SJSA1 (cell line): ENCODE measurements around the gene KDM8. TPM values are rescaled to one million over a fixed set of nuclear protein-coding genes. Genes with fewer than 3 reads are reported as not detected.
"Not testable (repeated sequence)": the region's sequence is repeated elsewhere in the genome, so short reads cannot be mapped to it uniquely, and the experiment has no call there.

ENCODE experiments used
- DNase-seq, 2 experiments: peaks; one replicate each; pipeline ENCODE4 v3.0.0-alpha.2; 2015 to 2020; ENCODE audit warnings: low spot score in 2 of 2, low read depth in 1 of 2
- H3K27ac ChIP-seq: fragments of 250-450 bp; sonication (Bioruptor Pico); 2 replicates; pipeline ENCODE4 v1.5.1; 2020; ENCODE audit warnings: mild to moderate bottlenecking, moderate library complexity
- H3K27me3 ChIP-seq: fragments of 250-450 bp; sonication (Bioruptor Pico); replicated peaks from 2 replicates; pipeline ENCODE4 v1.5.1; 2020; ENCODE audit warnings: mild to moderate bottlenecking, moderate library complexity
- H3K36me3 ChIP-seq: fragments of 250-450 bp; sonication (Bioruptor Pico); 2 replicates; pipeline ENCODE4 v1.5.1; 2020; ENCODE audit warnings: mild to moderate bottlenecking
- H3K4me1 ChIP-seq: fragments of 250-450 bp; sonication (Bioruptor Pico); replicated peaks from 2 replicates; pipeline ENCODE4 v1.6.1; 2021; ENCODE audit warnings: mild to moderate bottlenecking
- H3K4me3 ChIP-seq: fragments of 250-450 bp; sonication (Bioruptor Pico); 2 replicates; pipeline ENCODE4 v1.5.1; 2020; ENCODE audit warnings: mild to moderate bottlenecking
- H3K9me3 ChIP-seq: fragments of 250-450 bp; sonication (Bioruptor Pico); replicated peaks from 2 replicates; pipeline ENCODE4 v1.5.1; 2020; ENCODE audit warnings: mild to moderate bottlenecking
- total RNA-seq: library from RNA; depleted of rRNA; stranded (reverse); fragments of >200 nt; shearing (Covaris generic); gene quantifications from 2 replicates; pipeline ENCODE4 v1.2.3, GENCODE V29; 2014

KDM8 gene
- total RNA-seq, 1 experiment from 2014 or later = 2.5 TPM

DNA sequence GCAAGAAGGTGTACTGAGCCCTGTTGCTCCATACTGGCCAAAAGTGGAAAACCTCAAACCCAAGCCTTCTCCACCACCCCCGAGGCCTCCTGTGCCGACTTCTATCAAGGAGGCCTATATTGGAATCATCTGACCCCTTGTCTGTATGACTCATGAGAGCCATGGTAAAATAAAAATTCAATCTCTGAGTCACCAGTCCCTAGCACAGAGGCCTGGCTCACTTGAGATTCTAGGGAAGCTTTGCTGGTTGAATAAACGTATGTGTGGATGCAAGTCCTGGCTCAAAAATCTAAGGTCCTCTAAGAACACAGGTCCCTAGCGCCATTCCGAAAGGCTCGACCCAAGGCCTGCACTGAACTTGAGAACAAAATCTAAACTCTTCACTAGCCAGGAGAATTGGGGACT, 50.2 kb downstream of the KDM8 start:
- no peak overlapping the region for H3K4me3 ChIP-seq
- no peaks in the 10 kb centered on the region for H3K27me3 ChIP-seq
- H3K9me3 ChIP-seq = no peaks in the 10 kb centered on the region
- H3K4me1 ChIP-seq = peaks cover 21% of the 10 kb centered on the region
- DNase-seq = peak in 1 of 2 experiments; percentile 35
- peaks cover 5% of the 10 kb centered on the region; the same call in 1 of the 2 replicates for H3K36me3 ChIP-seq
- no peak overlapping the region for H3K27ac ChIP-seq

DNA sequence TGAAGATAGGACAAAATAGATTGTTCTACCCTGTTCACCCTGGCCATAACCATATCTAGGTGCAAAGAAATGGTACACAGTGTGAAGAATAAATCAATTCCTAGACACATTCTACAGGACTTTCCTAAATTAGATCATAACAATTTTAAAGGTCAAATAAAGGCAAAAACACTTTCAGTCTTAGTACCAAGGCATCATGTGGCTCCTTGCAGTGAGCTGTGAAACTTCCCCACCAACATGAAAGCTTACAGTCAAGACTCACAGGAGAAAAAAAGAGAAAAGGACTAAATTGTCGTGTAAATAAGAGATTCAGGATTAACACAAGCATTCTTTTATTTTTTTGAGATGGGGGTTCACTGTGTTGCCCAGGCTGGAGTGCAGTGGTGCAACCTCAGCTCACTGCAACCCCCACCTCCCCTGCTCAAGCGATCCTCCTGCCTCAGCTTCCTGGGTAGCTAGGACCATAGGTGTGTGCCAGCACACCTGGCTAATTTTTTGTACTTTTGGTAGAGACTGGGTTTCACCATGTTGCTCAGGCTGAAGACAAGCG, 51.0 kb downstream of the KDM8 start:
- H3K27ac ChIP-seq = no peak overlapping the region
- H3K36me3 ChIP-seq = peaks cover 5% of the 10 kb centered on the region; the same call in 1 of the 2 replicates

GRCh38 chr16:27256861-27257260, 53.5 kb downstream of the KDM8 start:
- Histone ChIP-seq H3K4me3 (no peak overlapping the region), H3K27ac (no peak overlapping the region), H3K4me1 (peaks cover 29% of the 10 kb centered on the region), H3K27me3 (no peaks in the 10 kb centered on the region), H3K36me3 (peaks cover 5% of the 10 kb centered on the region; the same call in 1 of the 2 replicates), H3K9me3 (no peaks in the 10 kb centered on the region)
- no peak for DNase-seq

More for the DNA sequence above, 51.0 kb downstream of the KDM8 start:
- Histone ChIP-seq H3K4me3 (no peak overlapping the region), H3K9me3 (no peaks in the 10 kb centered on the region), H3K27me3 (no peaks in the 10 kb centered on the region), H3K4me1 (peaks cover 29% of the 10 kb centered on the region)
- DNase-seq = no peak

GRCh38 chr16:27257271-27257670, 53.9 kb downstream of the KDM8 start:
- DNase-seq = no peak
- H3K27me3 ChIP-seq = no peaks in the 10 kb centered on the region
- H3K36me3 ChIP-seq = peaks cover 5% of the 10 kb centered on the region; the same call in 1 of the 2 replicates
- H3K4me3 ChIP-seq = no peak overlapping the region
- no peak overlapping the region for H3K27ac ChIP-seq
- peaks cover 29% of the 10 kb centered on the region for H3K4me1 ChIP-seq
- no peaks in the 10 kb centered on the region for H3K9me3 ChIP-seq

DNA sequence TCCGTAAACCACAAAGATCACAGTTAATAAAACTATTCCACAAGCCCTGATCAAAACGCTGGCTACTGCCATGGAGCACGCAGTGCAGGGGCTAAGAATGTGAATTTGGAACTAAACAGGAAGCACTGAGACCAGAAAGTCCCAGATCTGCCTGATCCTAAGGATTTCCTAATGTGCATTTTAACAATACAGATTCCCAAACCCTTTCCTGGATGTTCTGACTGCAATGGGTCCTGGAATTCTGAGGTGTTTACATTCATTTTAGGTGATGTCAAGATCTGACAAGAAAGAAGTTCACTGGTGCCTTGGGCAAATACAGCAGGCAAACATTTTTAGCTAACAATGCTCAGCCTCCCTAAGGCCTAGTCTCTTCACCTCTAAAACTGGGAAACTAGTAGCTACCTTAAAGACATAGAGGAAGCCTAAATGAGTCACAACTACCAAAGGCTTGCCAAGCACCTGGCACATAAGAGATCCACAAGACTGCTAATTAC, 55.0 kb downstream of the KDM8 start:
- Histone ChIP-seq H3K27ac (peak overlapping the region; percentile 44), H3K9me3 (no peaks in the 10 kb centered on the region), H3K36me3 (peaks cover 3% of the 10 kb centered on the region; the same call in 1 of the 2 replicates), H3K4me3 (no peak overlapping the region), H3K4me1 (peaks cover 25% of the 10 kb centered on the region), H3K27me3 (no peaks in the 10 kb centered on the region)
- DNase-seq = peak in 1 of 2 experiments; percentile 33

DNA sequence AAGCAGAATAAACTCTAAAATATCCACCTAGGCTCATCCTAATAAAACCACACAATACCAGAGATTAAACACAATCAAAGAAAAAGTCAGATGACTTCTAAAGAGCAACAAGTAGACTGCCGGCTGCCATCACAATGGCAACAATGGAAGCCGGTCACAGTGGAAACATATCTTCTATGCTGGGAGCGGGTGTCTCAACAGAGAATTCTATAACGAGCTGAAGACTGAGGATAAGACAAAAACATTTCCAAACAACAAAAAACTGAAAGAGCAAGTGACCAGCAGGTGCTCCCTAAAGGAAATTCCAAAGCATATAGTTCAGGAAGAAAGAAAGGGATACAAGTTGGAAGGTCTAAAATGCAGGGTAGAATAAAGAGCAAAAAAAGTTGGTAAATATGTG, 56.4 kb downstream of the KDM8 start:
- Histone ChIP-seq H3K27me3 (no peaks in the 10 kb centered on the region), H3K36me3 (peaks cover 2% of the 10 kb centered on the region; the same call in 1 of the 2 replicates), H3K4me3 (no peak overlapping the region), H3K9me3 (no peaks in the 10 kb centered on the region), H3K27ac (no peak overlapping the region), H3K4me1 (peaks cover 20% of the 10 kb centered on the region)
- no peak for DNase-seq

DNA sequence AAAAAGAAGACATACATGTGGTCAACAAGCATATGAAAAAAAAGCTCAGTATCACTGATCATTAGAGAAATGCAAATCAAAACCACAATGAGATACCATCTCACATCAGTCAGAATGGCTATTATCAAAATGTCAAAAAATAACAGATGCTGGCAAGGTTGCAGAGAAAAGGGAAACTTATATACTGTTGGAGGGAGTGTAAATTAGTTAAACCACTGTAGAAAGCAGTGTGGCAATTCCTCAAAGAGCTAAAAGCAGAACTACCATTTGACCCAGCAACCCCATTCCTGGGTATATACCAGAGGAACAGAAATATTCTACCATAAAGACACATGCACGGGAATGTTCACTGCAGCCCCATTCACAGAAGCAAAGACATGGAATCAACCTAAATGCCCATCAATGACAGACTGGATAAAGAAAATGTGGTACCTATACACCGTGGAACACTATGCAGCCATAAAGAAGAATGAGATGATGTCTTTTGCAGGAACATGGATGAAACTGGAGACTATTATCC, 59.6 kb downstream of the KDM8 start:
- H3K4me1 ChIP-seq = peaks cover 22% of the 10 kb centered on the region
- H3K36me3 ChIP-seq, H3K4me3 ChIP-seq, H3K27me3 ChIP-seq, DNase-seq, H3K27ac ChIP-seq, H3K9me3 ChIP-seq: not testable (repeated sequence)

DNA sequence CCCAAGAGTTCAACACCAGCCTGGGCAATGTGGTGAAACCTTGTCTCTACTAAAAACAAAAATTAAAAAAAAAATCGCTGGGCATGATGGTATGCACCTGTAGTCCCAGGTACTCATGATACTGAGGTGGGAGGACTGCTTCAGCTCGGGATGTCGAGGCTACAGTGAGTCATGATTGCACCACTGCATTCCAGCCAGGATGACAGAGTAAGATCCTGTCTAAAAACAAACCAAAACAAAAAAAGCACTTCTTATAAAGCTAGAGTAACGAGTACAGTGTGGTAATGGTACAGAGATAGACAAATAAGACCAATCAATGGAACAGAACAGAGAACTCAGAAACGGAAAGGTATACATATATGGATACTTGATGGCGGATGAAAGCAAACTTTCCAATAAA, 60.8 kb downstream of the KDM8 start:
- Histone ChIP-seq H3K9me3 (no peaks in the 10 kb centered on the region), H3K36me3 (no peaks in the 10 kb centered on the region), H3K27me3 (no peaks in the 10 kb centered on the region), H3K27ac (no peak overlapping the region), H3K4me3 (no peak overlapping the region), H3K4me1 (peaks cover 14% of the 10 kb centered on the region)
- DNase-seq = no peak

GRCh38 chr16:27265982-27266381, 62.7 kb downstream of the KDM8 start:
- Histone ChIP-seq H3K27ac (no peak overlapping the region), H3K9me3 (no peaks in the 10 kb centered on the region), H3K4me3 (no peak overlapping the region), H3K36me3 (no peaks in the 10 kb centered on the region), H3K27me3 (no peaks in the 10 kb centered on the region), H3K4me1 (peaks cover 16% of the 10 kb centered on the region)
- DNase-seq = no peak

- no peak for DNase-seq
These were observed 63.8 kb downstream of the KDM8 start for GRCh38 chr16:27267037-27267677.

GRCh38 chr16:27268376-27269299, 65.3 kb downstream of the KDM8 start, which contains the start of gene NSMCE1:
TSS of gene NSMCE1 (minus strand) at chr16:27268772. CDS start at chr16:27257570, 11,202 bp downstream.
- DNase-seq = peak; percentile 80 to 97
- Histone ChIP-seq H3K36me3 (no peaks in the 10 kb centered on the region), H3K4me1 (peaks cover 16% of the 10 kb centered on the region), H3K9me3 (no peaks in the 10 kb centered on the region), H3K4me3 (peak within 1 kb of the TSS; percentile 55), H3K27ac (peak within 1 kb of the TSS; percentile 68), H3K27me3 (no peaks in the 10 kb centered on the region)

More at GRCh38 chr16:27267037-27267677, 63.8 kb downstream of the KDM8 start:
- peaks cover 16% of the 10 kb centered on the region for H3K4me1 ChIP-seq
- H3K9me3 ChIP-seq = no peaks in the 10 kb centered on the region
- no peaks in the 10 kb centered on the region for H3K36me3 ChIP-seq
- no peaks in the 10 kb centered on the region for H3K27me3 ChIP-seq
- no peak overlapping the region for H3K27ac ChIP-seq
- no peak overlapping the region for H3K4me3 ChIP-seq

DNA sequence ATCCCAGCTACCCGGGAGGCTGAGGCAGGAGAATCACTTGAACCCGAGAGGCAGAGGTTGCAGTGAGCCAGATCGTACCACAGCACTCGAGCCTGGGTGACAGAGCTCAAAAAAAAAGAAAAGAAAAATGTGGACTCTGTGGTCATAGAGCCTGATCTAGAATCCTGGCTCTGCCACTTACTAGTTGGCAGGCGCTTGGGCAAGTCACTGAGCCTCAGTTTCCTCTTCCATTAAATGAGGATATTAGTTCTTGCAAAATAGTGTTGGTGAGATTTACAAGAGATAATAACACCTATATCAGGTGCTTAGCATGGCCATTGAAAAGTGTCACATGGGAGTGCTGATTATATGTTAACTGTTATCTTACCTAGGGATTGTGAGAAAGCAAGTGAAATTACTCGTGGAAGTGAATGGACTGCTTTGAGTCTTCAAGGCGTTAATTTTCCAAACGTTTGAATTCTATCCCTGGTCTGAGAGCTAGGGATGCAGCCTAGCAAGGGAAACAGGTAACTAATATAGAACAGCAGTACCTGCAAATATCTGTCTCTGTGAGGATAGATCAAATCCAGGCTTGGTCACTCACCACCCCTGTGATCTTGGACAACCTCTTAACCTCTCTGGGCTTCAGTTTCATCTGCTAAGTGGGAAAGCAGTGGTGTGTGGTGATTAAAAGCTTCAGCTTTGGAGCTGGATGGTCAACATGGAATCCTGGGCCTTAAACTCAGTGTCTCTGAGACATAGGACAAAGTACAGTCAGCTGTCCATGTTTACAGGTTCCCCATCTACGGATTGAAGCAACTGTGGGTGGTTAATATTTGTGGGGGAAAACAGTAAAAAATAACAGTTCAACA, 66.2 kb downstream of the KDM8 start:
- Histone ChIP-seq H3K4me3 (peak overlapping the region; percentile 55), H3K27me3 (no peaks in the 10 kb centered on the region), H3K4me1 (peaks cover 13% of the 10 kb centered on the region), H3K36me3 (no peaks in the 10 kb centered on the region), H3K9me3 (no peaks in the 10 kb centered on the region), H3K27ac (no peak overlapping the region)
- no peak for DNase-seq

- Histone ChIP-seq H3K27me3 (no peaks in the 10 kb centered on the region), H3K4me3 (no peak overlapping the region), H3K9me3 (no peaks in the 10 kb centered on the region), H3K27ac (no peak overlapping the region), H3K36me3 (no peaks in the 10 kb centered on the region), H3K4me1 (peaks cover 11% of the 10 kb centered on the region)
- no peak for DNase-seq
These were observed 67.0 kb downstream of the KDM8 start for GRCh38 chr16:27270349-27270748.
